ENCODE measurements around the gene C5orf22.
"Not testable (repeated sequence)": the region's sequence is repeated elsewhere in the genome, so short reads cannot be mapped to it uniquely, and the experiment has no call there.

The C5orf22 gene

GRCh38 chr5:31554552-31554951 is 22.5 kb downstream of the C5orf22 start:
- no peak for DNase-seq

GRCh38 chr5:31556461-31556860 is 24.4 kb downstream of the C5orf22 start:
- DNase-seq: no peak

GRCh38 chr5:31559942-31560341 is 27.8 kb downstream of the C5orf22 start:
- no peak for DNase-seq

GRCh38 chr5:31561946-31562345 is 29.8 kb downstream of the C5orf22 start:
- no peak for DNase-seq

- DNase-seq: no peak
Observed at GRCh38 chr5:31563216-31563615, 31.1 kb downstream of the C5orf22 start.

- DNase-seq: not testable (repeated sequence)
Observed at GRCh38 chr5:31566362-31566761, 34.3 kb downstream of the C5orf22 start.

- DNase-seq: no peak
Observed at GRCh38 chr5:31568302-31568835, 36.3 kb downstream of the C5orf22 start.

- no peak for DNase-seq
Observed at GRCh38 chr5:31569068-31569467, 37.0 kb downstream of the C5orf22 start.

- no peak for DNase-seq
Observed at GRCh38 chr5:31573494-31574142, 41.5 kb downstream of the C5orf22 start.

GRCh38 chr5:31574772-31575171 is 42.7 kb downstream of the C5orf22 start:
- DNase-seq: no peak

GRCh38 chr5:31577438-31577837 is 45.3 kb downstream of the C5orf22 start:
- DNase-seq: no peak

GRCh38 chr5:31579558-31579957 is 47.5 kb downstream of the C5orf22 start:
- no peak for DNase-seq

- peak in 1 of 2 donors; percentile 42 for DNase-seq
Observed at GRCh38 chr5:31581498-31582099, 49.5 kb downstream of the C5orf22 start.

GRCh38 chr5:31583129-31583528 is 51.0 kb downstream of the C5orf22 start:
- no peak for DNase-seq

GRCh38 chr5:31585166-31585894 is 53.2 kb downstream of the C5orf22 start:
- no peak for DNase-seq

- DNase-seq: no peak
Observed at GRCh38 chr5:31585895-31586270, 53.8 kb downstream of the C5orf22 start.

- no peak for DNase-seq
Observed at GRCh38 chr5:31587546-31587945, 55.4 kb downstream of the C5orf22 start.

- DNase-seq: no peak
Observed at GRCh38 chr5:31593665-31594064, 61.6 kb downstream of the C5orf22 start.

- no peak for DNase-seq
Observed at GRCh38 chr5:31596354-31596753, 64.3 kb downstream of the C5orf22 start.

- DNase-seq: no peak
Observed at GRCh38 chr5:31598640-31599611, 66.8 kb downstream of the C5orf22 start.

- not testable (repeated sequence) for DNase-seq
Observed at GRCh38 chr5:31602305-31602704, 70.2 kb downstream of the C5orf22 start.

GRCh38 chr5:31604240-31604639 is 72.1 kb downstream of the C5orf22 start:
- DNase-seq: no peak

- no peak for DNase-seq
Observed at GRCh38 chr5:31604644-31605043, 72.5 kb downstream of the C5orf22 start.

Data from CD4-positive, alpha-beta T cell treated with Interferon alpha-2 for 1 hour (primary cell).